ENCODE data around the gene TMEM163.

DNA sequence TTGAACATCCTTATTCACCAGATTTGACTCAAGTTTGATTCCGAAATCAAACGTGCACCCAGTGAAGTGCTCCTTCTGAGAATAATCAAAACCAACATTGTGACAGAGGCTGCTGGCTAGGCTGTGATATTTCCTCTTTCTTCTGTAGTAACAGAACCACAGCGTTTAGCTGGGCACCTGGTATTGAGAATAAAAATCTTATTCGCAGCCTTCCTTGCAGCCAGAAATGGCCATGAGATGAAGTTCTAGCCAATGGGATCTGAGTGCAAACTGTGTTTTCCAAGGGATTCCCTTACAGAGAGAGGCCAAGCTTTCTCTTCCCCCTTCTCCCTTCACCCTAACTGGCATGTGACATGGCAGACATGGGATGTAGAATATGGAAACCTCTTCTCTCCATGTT, 51.7 kb downstream of the TMEM163 start:
- TF ChIP-seq EP300 (IDR thresholded peaks at IDR 0.05): no peak
- TF ChIP-seq, protein P1, sequence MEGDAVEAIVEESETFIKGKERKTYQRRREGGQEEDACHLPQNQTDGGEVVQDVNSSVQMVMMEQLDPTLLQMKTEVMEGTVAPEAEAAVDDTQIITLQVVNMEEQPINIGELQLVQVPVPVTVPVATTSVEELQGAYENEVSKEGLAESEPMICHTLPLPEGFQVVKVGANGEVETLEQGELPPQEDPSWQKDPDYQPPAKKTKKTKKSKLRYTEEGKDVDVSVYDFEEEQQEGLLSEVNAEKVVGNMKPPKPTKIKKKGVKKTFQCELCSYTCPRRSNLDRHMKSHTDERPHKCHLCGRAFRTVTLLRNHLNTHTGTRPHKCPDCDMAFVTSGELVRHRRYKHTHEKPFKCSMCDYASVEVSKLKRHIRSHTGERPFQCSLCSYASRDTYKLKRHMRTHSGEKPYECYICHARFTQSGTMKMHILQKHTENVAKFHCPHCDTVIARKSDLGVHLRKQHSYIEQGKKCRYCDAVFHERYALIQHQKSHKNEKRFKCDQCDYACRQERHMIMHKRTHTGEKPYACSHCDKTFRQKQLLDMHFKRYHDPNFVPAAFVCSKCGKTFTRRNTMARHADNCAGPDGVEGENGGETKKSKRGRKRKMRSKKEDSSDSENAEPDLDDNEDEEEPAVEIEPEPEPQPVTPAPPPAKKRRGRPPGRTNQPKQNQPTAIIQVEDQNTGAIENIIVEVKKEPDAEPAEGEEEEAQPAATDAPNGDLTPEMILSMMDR (IDR thresholded peaks at IDR 0.05): no peak
- no peak for TF ChIP-seq POLR2A (IDR thresholded peaks at IDR 0.05)
